ENCODE results near the gene SRSF12. TPM values are rescaled to one million over a fixed set of nuclear protein-coding genes. Genes with fewer than 3 reads are reported as not detected.

SRSF12 gene
- total and polyA plus RNA-seq, 8 donors, result 0.38 to 6.8 (median 0.44) TPM; not detected in 5

DNA sequence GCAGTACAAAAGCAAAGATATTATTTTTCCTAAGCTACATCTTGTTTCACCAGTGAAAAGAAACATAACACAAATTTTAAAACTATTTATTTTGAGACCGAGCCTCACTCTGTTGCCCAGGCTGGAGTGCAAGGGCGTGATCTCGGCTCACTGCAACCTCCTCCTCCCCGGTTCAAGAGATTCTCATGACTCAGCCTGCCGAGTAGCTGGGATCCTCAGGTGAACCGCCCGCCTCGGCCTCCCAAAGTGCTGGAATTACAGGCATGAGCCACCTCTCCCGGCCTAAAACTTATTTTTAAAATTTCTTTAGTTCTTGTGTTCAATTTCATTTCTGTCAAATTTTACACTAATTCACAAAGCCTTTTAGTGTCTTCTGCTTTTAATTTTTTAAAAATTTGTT lies 5.9 kb downstream of the SRSF12 start:
- TF ChIP-seq POLR2AphosphoS5 (IDR thresholded peaks at IDR 0.05), result no peak
- TF ChIP-seq, protein P1, sequence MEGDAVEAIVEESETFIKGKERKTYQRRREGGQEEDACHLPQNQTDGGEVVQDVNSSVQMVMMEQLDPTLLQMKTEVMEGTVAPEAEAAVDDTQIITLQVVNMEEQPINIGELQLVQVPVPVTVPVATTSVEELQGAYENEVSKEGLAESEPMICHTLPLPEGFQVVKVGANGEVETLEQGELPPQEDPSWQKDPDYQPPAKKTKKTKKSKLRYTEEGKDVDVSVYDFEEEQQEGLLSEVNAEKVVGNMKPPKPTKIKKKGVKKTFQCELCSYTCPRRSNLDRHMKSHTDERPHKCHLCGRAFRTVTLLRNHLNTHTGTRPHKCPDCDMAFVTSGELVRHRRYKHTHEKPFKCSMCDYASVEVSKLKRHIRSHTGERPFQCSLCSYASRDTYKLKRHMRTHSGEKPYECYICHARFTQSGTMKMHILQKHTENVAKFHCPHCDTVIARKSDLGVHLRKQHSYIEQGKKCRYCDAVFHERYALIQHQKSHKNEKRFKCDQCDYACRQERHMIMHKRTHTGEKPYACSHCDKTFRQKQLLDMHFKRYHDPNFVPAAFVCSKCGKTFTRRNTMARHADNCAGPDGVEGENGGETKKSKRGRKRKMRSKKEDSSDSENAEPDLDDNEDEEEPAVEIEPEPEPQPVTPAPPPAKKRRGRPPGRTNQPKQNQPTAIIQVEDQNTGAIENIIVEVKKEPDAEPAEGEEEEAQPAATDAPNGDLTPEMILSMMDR (IDR thresholded peaks at IDR 0.05), result no peak
- Histone ChIP-seq H3K27ac (no peak overlapping the region), H3K9me3 (no peaks in the 10 kb centered on the region), H3K4me1 (peaks cover 0 to 10% (median 7%) of the 10 kb centered on the region in 4 donors), H3K4me3 (no peak overlapping the region), H3K27me3 (no peaks in the 10 kb centered on the region), H3K36me3 (no peaks in the 10 kb centered on the region)
- WGBS, 5 donors, result 94 to 97% (median 96%) methylated on average over 9 of the region's 9 CpGs
- no peak for DNase-seq
- intact Hi-C loops (cut with DNase I; ENCODE audit: low total_unique reads), result loop anchor here (10.0 kb wide), 1 partner anchor 137 kb away; no protein-coding TSS in a partner anchor

DNA sequence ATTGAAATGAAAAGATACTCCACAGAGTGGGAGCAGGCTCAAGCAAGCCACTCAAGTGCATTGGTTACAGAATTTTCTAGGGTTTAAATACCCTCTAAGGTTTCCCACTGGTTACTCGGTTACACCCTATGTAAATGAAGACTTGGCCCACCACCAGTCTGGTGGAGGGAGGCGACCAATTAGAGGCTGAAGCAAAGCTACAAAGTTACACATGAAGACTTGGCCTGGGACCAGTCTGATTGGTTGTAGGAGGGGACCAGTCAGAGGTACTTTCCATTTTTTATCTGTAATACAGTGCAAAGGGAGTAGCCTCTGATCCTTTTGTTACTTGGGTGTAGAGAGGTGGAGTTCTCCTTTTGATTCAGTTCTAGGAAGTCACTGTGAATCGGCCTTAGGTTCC lies 7.6 kb downstream of the SRSF12 start:
- WGBS, 5 donors, result 40 to 78% (median 48%) methylated on average over 3 of the region's 3 CpGs
- intact Hi-C loops (cut with DNase I; ENCODE audit: low total_unique reads), result loop anchor here (10.0 kb wide), 1 partner anchor 135 kb away; no protein-coding TSS in a partner anchor
- H3K4me1 ChIP-seq, result no peaks in the 10 kb centered on the region

DNA sequence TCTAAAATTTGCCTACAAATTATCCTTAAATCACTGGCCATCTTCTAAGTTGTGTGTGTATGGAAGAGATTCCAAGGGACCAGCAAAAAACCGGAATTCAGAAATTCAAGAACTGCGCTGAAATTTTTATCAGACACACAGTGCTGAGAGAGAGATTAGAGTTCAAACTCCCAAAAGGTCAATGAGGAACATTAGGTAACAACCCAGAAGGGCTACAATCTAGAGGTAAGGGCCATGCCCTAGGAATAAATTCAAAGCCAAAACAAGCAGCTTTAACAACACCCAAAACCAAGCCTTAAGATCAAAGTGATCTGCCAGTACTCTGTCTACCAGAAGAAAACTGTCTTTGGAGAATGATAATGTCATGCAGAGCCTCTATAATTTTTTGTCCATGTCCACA lies 17.8 kb downstream of the SRSF12 start:
- WGBS, 5 donors, result 66 to 96% (median 74%) methylated on average over 2 of the region's 2 CpGs
- no peak overlapping the region for H3K27ac ChIP-seq
- no peak for DNase-seq
- TF ChIP-seq POLR2AphosphoS5 (IDR thresholded peaks at IDR 0.05), result no peak
- no peaks in the 10 kb centered on the region for H3K27me3 ChIP-seq
- intact Hi-C loops (cut with DNase I; ENCODE audit: low total_unique reads), result no loop called here
- peaks cover 0 to 5% (median 0%) of the 10 kb centered on the region in 4 donors for H3K4me1 ChIP-seq
- no peak overlapping the region for H3K4me3 ChIP-seq
- no peaks in the 10 kb centered on the region for H3K9me3 ChIP-seq
- peaks cover 0 to 5% (median 0%) of the 10 kb centered on the region in 4 donors for H3K36me3 ChIP-seq

More for the DNA sequence above, 7.6 kb downstream of the SRSF12 start:
- H3K9me3 ChIP-seq, result no peaks in the 10 kb centered on the region
- DNase-seq, result no peak
- H3K27ac ChIP-seq, result no peak overlapping the region
- TF ChIP-seq EP300 (IDR thresholded peaks at IDR 0.05) (no peak), POLR2AphosphoS5 (IDR thresholded peaks at IDR 0.05) (no peak), POLR2A (IDR thresholded peaks at IDR 0.05) (no peak)
- TF ChIP-seq, protein P1 (IDR thresholded peaks at IDR 0.05), result no peak
- no peak overlapping the region for H3K4me3 ChIP-seq
- H3K36me3 ChIP-seq, result no peaks in the 10 kb centered on the region
- no peaks in the 10 kb centered on the region for H3K27me3 ChIP-seq

DNA sequence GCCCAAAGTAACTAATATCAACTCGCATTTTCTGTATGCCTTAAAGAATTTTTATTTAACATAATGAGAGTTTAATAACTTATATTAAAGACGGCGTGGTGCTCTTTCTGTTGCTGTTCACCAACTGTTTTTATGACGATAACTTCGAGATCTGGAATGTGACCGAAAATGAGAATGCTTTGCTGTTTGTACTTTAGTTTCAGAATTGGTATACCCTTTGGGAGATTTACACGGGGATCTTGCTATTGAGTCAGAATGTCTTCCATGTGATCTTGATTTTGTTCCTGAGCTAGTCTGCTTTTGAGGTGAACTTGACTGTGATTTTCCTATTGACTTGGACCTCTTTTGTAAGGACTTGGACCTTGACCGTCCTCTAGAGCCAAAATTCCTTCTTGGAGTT lies 19.4 kb downstream of the SRSF12 start:
- no peak for TF ChIP-seq EP300 (IDR thresholded peaks at IDR 0.05)
- no peak for TF ChIP-seq POLR2A (IDR thresholded peaks at IDR 0.05)
- TF ChIP-seq, protein P1 (IDR thresholded peaks at IDR 0.05), result no peak
- TF ChIP-seq POLR2AphosphoS5 (IDR thresholded peaks at IDR 0.05), result no peak
- intact Hi-C loops (cut with DNase I; ENCODE audit: low total_unique reads), result no loop called here

DNA sequence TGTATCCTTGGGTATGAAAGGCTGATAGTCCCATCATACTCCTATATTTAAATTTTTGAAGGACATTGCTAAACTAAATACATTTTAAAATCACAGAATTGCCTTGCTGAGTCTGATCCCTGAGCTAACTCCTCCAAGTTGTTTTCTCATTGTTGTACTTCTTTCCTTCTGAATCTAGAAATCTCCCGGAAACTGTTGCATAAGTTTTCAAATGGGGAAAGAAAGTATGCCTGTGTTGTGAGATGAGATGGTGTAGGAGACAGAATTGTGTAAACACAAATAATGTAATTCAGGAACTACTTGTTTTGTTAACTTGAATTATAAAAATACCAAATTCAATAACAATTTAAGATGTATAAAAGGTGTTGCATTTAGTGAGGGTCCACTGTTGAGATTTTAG lies 30.0 kb downstream of the SRSF12 start:
- peak overlapping the region in 1 of 5 donors; percentile 34 for H3K27ac ChIP-seq
- H3K36me3 ChIP-seq, result peaks cover 20 to 28% (median 26%) of the 10 kb centered on the region in 4 donors
- no peak overlapping the region for H3K4me3 ChIP-seq
- H3K9me3 ChIP-seq, result no peaks in the 10 kb centered on the region
- 61 to 80% (median 71%) methylated on average over 1 of the region's 1 CpG for WGBS, 5 donors
- TF ChIP-seq EP300 (IDR thresholded peaks at IDR 0.05) (no peak), POLR2AphosphoS5 (IDR thresholded peaks at IDR 0.05) (no peak), POLR2A (IDR thresholded peaks at IDR 0.05) (no peak)
- TF ChIP-seq, protein P1 (IDR thresholded peaks at IDR 0.05), result no peak
- H3K4me1 ChIP-seq, result peaks cover 18 to 61% (median 42%) of the 10 kb centered on the region in 4 donors
- no peaks in the 10 kb centered on the region for H3K27me3 ChIP-seq
- no peak for DNase-seq
- intact Hi-C loops (cut with DNase I; ENCODE audit: low total_unique reads), result no loop called here

More for the DNA sequence above, 19.4 kb downstream of the SRSF12 start:
- H3K27me3 ChIP-seq, result no peaks in the 10 kb centered on the region
- DNase-seq, result no peak
- H3K4me1 ChIP-seq, result peaks cover 0 to 5% (median 0%) of the 10 kb centered on the region in 4 donors
- H3K9me3 ChIP-seq, result no peaks in the 10 kb centered on the region
- H3K27ac ChIP-seq, result no peak overlapping the region
- no peaks in the 10 kb centered on the region for H3K36me3 ChIP-seq
- WGBS, 5 donors, result 79 to 88% (median 88%) methylated on average over 8 of the region's 8 CpGs
- H3K4me3 ChIP-seq, result no peak overlapping the region
